Keratinocyte (primary cell): ENCODE data around the gene ZBTB49. TPM values are rescaled to one million over a fixed set of nuclear protein-coding genes. Genes with fewer than 3 reads are reported as not detected.

Experiments used
- DNase-seq: peaks from one replicate; pipeline ENCODE4 v3.0.0-alpha.2; 2011; ENCODE audit warnings: low read depth, missing footprints, low spot score
- FAIRE-seq: peaks from 2 replicates; lab custom pipeline; 2011; peaks lifted over from hg19 to GRCh38; lab: Jason Lieb, UNC
- H2AFZ ChIP-seq: 2 replicates; pipeline ENCODE4 v1.6.0; 2012; ENCODE audit warnings: low read length, control low read depth, inconsistent platforms; ENCODE audit not compliant: control insufficient read depth
- H3K27ac ChIP-seq: 2 replicates; pipeline ENCODE4 v1.5.1; 2011; ENCODE audit warnings: low read length; ENCODE audit not compliant: control insufficient read depth, insufficient read depth
- H3K27me3 ChIP-seq: 3 replicates; pipeline ENCODE4 v1.6.0; 2011; ENCODE audit warnings: low read length; ENCODE audit not compliant: control insufficient read depth, insufficient read depth; ENCODE audit errors: extremely low read depth
- H3K36me3 ChIP-seq, 2 experiments: 2 replicates in 1 of 2; 3 replicates in 1 of 2; pipeline ENCODE4 v1.5.1; 2011; ENCODE audit warnings: low read length in 2 of 2, mild to moderate bottlenecking in 1 of 2; ENCODE audit not compliant: control insufficient read depth in 2 of 2, insufficient read depth in 2 of 2; ENCODE audit errors: extremely low read depth in 1 of 2
- H3K4me1 ChIP-seq: 3 replicates; pipeline ENCODE4 v1.5.1; 2011; ENCODE audit warnings: low read length; ENCODE audit not compliant: control insufficient read depth, insufficient read depth; ENCODE audit errors: extremely low read depth
- H3K4me2 ChIP-seq: 3 replicates; pipeline ENCODE4 v1.6.0; 2011; ENCODE audit warnings: low read depth, low read length; ENCODE audit not compliant: control insufficient read depth, insufficient read depth; ENCODE audit errors: extremely low read depth
- H3K4me3 ChIP-seq, 3 experiments: fragments of 200-600 bp in 1 of 3; sonication (generic) in 1 of 3; 2 replicates in 2 of 3; 3 replicates in 1 of 3; pipeline ENCODE4 v1.5.1; 2011 to 2016; ENCODE audit warnings: low read length in 3 of 3, mild to moderate bottlenecking in 3 of 3, control low read depth in 2 of 3, inconsistent platforms in 1 of 3, low read depth in 1 of 3, mixed read lengths in 1 of 3, mixed run types in 1 of 3, moderate library complexity in 1 of 3; ENCODE audit not compliant: control insufficient read depth in 2 of 3, insufficient read depth in 2 of 3; ENCODE audit errors: extremely low read depth in 1 of 3
- H3K79me2 ChIP-seq: 2 replicates; pipeline ENCODE4 v1.6.0; 2012; ENCODE audit warnings: low read length; ENCODE audit not compliant: control insufficient read depth, insufficient read depth
- H3K9ac ChIP-seq: 3 replicates; pipeline ENCODE4 v1.6.0; 2011; ENCODE audit warnings: low read length; ENCODE audit not compliant: control insufficient read depth, insufficient read depth; ENCODE audit errors: extremely low read depth
- H3K9me1 ChIP-seq: 3 replicates; pipeline ENCODE4 v1.6.0; 2011; ENCODE audit warnings: low read length; ENCODE audit not compliant: control insufficient read depth, insufficient read depth; ENCODE audit errors: extremely low read depth
- H3K9me3 ChIP-seq: 2 replicates; pipeline ENCODE4 v1.5.1; 2012; ENCODE audit warnings: low read depth, low read length; ENCODE audit not compliant: control insufficient read depth
- H4K20me1 ChIP-seq: 3 replicates; pipeline ENCODE4 v1.6.0; 2011; ENCODE audit warnings: low read length; ENCODE audit not compliant: control insufficient read depth, insufficient read depth; ENCODE audit errors: extremely low read depth
- CTCF ChIP-seq, 3 experiments: IDR thresholded peaks in 1 of 3; conservative IDR thresholded peaks in 1 of 3; optimal IDR thresholded peaks in 1 of 3; 2 replicates in 2 of 3; 3 replicates in 1 of 3; pipeline versions ENCODE3 to v1.5.1; 2011; ENCODE audit warnings: low read length in 3 of 3, mild to moderate bottlenecking in 3 of 3, moderate library complexity in 2 of 3, control low read depth in 1 of 3, inconsistent platforms in 1 of 3; ENCODE audit not compliant: insufficient read depth in 2 of 3; ENCODE audit errors: extremely low read depth in 1 of 3
- EZH2 ChIP-seq: IDR thresholded peaks from one replicate; pipeline ENCODE4 v1.6.1; 2012; ENCODE audit warnings: inconsistent platforms, mild to moderate bottlenecking, low read length, moderate library complexity
- dilution Hi-C: fragments of 300-500 bp; cut with MboI; formaldehyde crosslinking; loops from one replicate; pipeline ENCODE4 v1.7.0; 2020; ENCODE audit warnings: low sequenced_read_pairs; ENCODE audit not compliant: extremely low pct_ligation_motif_present
- polyA plus RNA-seq, 5 experiments: library from polyadenylated mRNA; depleted of rRNA in 3 of 5; stranded (reverse) in 3 of 5; stranded (forward) in 1 of 5; unstranded in 1 of 5; fragments of >200 nt; gene quantifications; 1 replicate in 1 of 5; 2 replicates in 3 of 5; 3 replicates in 1 of 5; pipeline versions ENCODE4 v1.2.1 to v1.2.3, GENCODE V29; 2011 to 2012; ENCODE audit warnings: missing spikeins in 2 of 5, low read depth in 1 of 5, low replicate concordance in 1 of 5

The ZBTB49 gene
- polyA plus RNA-seq, 1 donor (not counting 4 experiments of a cell fraction or from before 2014, with no cell fraction given): 3.8 TPM

DNA sequence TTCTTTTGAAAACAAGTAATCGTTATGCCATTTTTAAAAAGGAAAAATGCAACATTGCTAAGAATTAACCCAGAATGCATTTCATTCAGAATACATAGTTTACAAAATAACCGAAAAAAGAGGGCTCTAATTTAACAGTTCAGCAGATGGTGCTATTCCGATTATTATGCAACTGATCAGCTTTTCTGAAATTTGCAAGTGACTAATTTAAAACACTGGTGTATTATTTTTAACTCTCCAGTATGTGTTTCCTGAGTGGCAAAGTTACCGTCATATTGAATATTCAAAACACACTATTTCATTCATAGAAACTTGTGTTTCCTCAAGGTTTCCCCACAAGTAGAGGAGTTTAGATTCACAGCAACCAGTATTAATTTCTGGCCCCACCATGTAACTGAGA, 21.1 kb downstream of the ZBTB49 start:
- Histone ChIP-seq H3K27ac (no peak overlapping the region), H3K4me3 (no peak overlapping the region), H3K4me1 (peaks cover 9% of the 10 kb centered on the region), H3K4me2 (no peak overlapping the region), H3K9me1 (no peaks in the 10 kb centered on the region), H3K9me3 (no peaks in the 10 kb centered on the region), H3K36me3 (peaks cover 7 to 8% of the 10 kb centered on the region in 2 experiments), H3K79me2 (no peaks in the 10 kb centered on the region), H2AFZ (no peak overlapping the region), H3K9ac (no peak overlapping the region), H3K27me3 (no peaks in the 10 kb centered on the region), H4K20me1 (no peaks in the 10 kb centered on the region)
- TF ChIP-seq EZH2: no peak
- DNase-seq (no peak), FAIRE-seq (no peak)
- dilution Hi-C loops: no loop called here

GRCh38 chr4:4315461-4316149, 25.6 kb downstream of the ZBTB49 start:
- FAIRE-seq (no peak), DNase-seq (no peak)
- Histone ChIP-seq H3K4me2 (no peak overlapping the region), H3K9ac (no peak overlapping the region), H3K27me3 (no peaks in the 10 kb centered on the region), H3K4me3 (no peak overlapping the region), H3K36me3 (peaks cover 7 to 12% of the 10 kb centered on the region in 2 experiments), H4K20me1 (no peaks in the 10 kb centered on the region), H3K9me1 (no peaks in the 10 kb centered on the region), H3K79me2 (no peaks in the 10 kb centered on the region), H3K27ac (no peak overlapping the region), H2AFZ (no peak overlapping the region), H3K9me3 (no peaks in the 10 kb centered on the region), H3K4me1 (no peaks in the 10 kb centered on the region)
- dilution Hi-C loops: no loop called here
- no peak for TF ChIP-seq CTCF (optimal IDR thresholded peaks at IDR 0.05 in 1 of 3, IDR thresholded peaks at IDR 0.05 in 1 of 3, conservative IDR thresholded peaks at IDR 0.05 in 1 of 3; ENCODE audit: extremely low read depth in 1 of 3, insufficient read depth in 2 of 3, low read length in 3 of 3)
- TF ChIP-seq EZH2: no peak

DNA sequence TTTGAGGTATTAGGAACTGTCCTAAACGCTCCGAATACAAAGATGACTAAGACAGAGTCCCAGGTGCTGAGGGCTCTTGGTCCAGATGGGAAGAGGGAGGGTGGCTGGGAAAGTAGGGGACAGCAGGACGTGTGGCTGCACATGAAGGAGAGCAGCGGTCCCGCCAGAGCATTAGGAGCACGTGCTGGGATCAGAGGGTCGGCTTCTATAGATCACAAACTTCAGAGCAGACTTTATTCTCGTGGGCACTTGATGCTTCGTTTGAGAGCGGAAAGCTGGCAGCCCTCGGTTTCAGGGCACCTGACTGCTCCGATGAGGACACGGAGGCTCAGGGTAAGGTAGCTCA, 26.1 kb downstream of the ZBTB49 start:
- dilution Hi-C loops: no loop called here
- H2AFZ ChIP-seq: no peak overlapping the region
- FAIRE-seq: no peak
- H3K27me3 ChIP-seq: no peaks in the 10 kb centered on the region
- no peak overlapping the region for H3K4me3 ChIP-seq
- no peak overlapping the region for H3K9ac ChIP-seq
- no peak overlapping the region for H3K27ac ChIP-seq
- no peaks in the 10 kb centered on the region for H3K4me1 ChIP-seq
- no peak for TF ChIP-seq CTCF (optimal IDR thresholded peaks at IDR 0.05 in 1 of 3, IDR thresholded peaks at IDR 0.05 in 1 of 3, conservative IDR thresholded peaks at IDR 0.05 in 1 of 3; ENCODE audit: extremely low read depth in 1 of 3, insufficient read depth in 2 of 3, low read length in 3 of 3)
- no peak for TF ChIP-seq EZH2
- no peaks in the 10 kb centered on the region for H3K9me3 ChIP-seq
- H4K20me1 ChIP-seq: no peaks in the 10 kb centered on the region
- no peaks in the 10 kb centered on the region for H3K9me1 ChIP-seq
- H3K36me3 ChIP-seq: peaks cover 11 to 16% of the 10 kb centered on the region in 2 experiments
- H3K79me2 ChIP-seq: no peaks in the 10 kb centered on the region
- no peak overlapping the region for H3K4me2 ChIP-seq
- no peak for DNase-seq
